Bronchial epithelial cell (primary cell): Measurements from ENCODE around the gene KRTAP5-4. TPM values are rescaled to one million over a fixed set of nuclear protein-coding genes. Genes with fewer than 3 reads are reported as not detected.

Source experiments
- DNase-seq: peaks from one replicate; pipeline ENCODE4 v3.0.0-alpha.2; 2010; ENCODE audit warnings: low read depth
- FAIRE-seq: peaks from 2 replicates; lab custom pipeline; 2011; peaks lifted over from hg19 to GRCh38; lab: Jason Lieb, UNC
- H3K27me3 ChIP-seq: 2 replicates; pipeline ENCODE4 v1.5.1; 2011; ENCODE audit warnings: low read length; ENCODE audit not compliant: control insufficient read depth, insufficient read depth
- H3K36me3 ChIP-seq: 2 replicates; pipeline ENCODE4 v1.5.1; 2011; ENCODE audit warnings: low read length; ENCODE audit not compliant: control insufficient read depth, insufficient read depth
- H3K4me3 ChIP-seq: 2 replicates; pipeline ENCODE4 v1.5.1; 2011; ENCODE audit warnings: mild to moderate bottlenecking, low read depth, low read length, control low read depth
- CTCF ChIP-seq: IDR thresholded peaks from 2 replicates; pipeline ENCODE4 v1.5.1; 2011; ENCODE audit warnings: mild to moderate bottlenecking, moderate library complexity, low read length, control low read depth, inconsistent platforms; ENCODE audit not compliant: insufficient read depth, severe bottlenecking
- total RNA-seq: library from RNA; depleted of rRNA; stranded (reverse); fragments of >200 nt; gene quantifications from 2 replicates; pipeline ENCODE4 v1.2.1, GENCODE V29; 2014

Gene KRTAP5-4
- total RNA-seq, 1 donor from 2014 or later, result not detected

DNA sequence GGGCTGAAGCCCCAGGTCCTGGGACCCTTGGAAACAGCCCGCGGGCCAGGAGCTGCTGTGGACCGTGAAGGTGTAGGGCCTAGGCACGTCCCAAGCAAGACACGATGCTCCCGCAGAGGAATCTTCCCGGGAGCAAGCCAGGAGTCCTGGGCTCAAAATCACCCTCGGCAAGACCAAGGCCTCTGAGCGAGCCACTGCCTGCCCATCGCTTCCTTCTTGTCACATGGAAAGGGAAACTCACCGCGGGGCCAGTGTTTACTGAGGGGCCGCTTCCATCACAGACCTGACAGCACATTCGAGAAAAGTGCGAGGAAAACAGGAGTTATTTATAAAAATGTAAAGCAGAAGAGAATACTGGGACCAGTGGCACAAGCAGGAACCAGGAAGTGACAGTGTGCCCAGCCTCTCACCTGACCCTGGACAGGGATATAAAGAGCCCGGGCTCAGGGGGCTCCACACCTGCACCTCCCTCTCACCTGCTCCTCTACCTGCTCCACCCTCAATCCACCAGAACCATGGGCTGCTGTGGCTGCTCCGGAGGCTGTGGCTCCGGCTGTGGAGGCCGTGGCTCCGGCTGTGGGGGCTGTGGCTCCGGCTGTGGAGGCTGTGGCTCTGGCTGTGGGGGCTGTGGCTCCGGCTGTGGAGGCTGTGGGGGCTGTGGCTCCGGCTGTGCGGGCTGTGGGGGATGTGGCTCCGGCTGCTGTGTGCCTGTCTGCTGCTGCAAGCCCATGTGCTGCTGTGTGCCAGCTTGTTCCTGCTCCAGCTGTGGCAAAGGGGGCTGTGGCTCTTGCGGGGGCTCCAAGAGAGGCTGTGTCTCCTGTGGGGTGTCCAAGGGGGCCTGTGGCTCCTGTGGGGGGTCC, 7.6 kb upstream of the KRTAP5-4 start, which contains the start of gene KRTAP5-5:
KRTAP5-5 (plus strand) TSS at position 450 of the 860 bp plus-strand sequence; CDS start at position 516, 66 bp downstream.
- Histone ChIP-seq H3K27me3 (peaks cover 14% of the 10 kb centered on the region), H3K4me3 (no peak within 1 kb of the TSS), H3K36me3 (no peaks in the 10 kb centered on the region)
- TF ChIP-seq CTCF, result no peak
- no peak for DNase-seq
- FAIRE-seq, result no peak

DNA sequence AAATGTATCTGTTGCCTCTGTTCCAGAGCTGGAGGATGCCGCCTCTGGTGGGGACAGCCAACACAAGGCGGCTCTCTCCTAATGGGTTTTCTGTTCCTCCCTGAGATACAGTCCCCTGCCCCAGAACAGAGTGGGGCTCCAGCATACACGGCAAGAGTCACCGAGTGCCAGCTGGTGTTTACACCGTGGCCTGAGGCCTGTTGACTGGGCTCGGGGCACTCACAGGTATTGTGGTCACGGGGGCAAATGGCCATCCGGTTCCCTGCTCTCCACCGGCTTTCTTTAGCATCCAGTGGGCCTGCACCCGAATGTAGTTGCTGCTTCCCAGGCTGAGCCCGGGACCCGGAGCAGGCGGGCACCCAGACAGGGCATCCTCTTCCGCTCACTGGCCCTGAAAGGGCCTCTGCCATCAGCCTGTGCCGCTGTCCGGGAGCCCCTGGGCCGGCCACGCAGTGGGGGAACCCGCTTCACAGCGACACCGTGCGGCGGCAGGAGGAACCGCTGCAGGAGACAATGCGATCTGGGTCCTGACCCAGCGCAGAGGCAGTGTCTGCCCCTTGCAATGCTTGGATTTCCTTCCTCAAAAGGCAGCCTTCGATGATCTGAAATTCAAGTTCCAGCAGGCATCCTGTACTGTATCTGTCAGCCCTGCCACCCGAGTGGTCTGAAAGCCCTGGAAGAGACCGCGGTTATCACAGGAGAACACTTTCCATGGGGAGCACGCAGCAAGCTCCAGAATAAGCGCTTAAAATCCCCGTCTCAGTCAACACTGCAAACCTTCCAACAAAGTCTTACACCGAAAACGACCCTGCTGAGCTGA, 6.8 kb upstream of the KRTAP5-4 start:
- DNase-seq, result no peak
- H3K27me3 ChIP-seq, result peaks cover 14% of the 10 kb centered on the region
- TF ChIP-seq CTCF, result peak; percentile 92

DNA sequence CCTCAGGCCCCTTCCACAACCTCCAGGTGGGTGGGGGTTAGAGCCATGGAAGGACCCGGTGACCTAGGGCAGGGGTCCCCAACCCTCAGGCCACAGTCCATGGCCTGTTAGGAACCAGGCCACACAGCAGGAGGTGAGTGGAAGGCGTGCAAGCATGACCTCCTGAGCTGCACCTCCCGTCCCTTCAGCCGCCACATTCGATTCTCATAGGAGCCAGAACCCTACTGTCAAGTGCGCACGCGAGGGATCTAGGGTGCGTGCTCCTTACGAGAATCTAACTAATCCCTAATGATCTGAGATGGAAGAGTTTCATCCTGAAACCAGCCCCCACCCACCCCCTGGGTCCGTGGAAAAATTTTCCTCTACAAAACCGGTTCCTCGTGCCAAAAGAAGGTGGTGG, 3.6 kb upstream of the KRTAP5-4 start:
- no peaks in the 10 kb centered on the region for H3K36me3 ChIP-seq
- H3K27me3 ChIP-seq, result peaks cover 12% of the 10 kb centered on the region
- FAIRE-seq, result no peak
- DNase-seq, result no peak
- TF ChIP-seq CTCF, result no peak
- H3K4me3 ChIP-seq, result no peak overlapping the region

More for the DNA sequence above, 6.8 kb upstream of the KRTAP5-4 start:
- no peaks in the 10 kb centered on the region for H3K36me3 ChIP-seq
- FAIRE-seq, result peak; percentile 83
- H3K4me3 ChIP-seq, result no peak overlapping the region

DNA sequence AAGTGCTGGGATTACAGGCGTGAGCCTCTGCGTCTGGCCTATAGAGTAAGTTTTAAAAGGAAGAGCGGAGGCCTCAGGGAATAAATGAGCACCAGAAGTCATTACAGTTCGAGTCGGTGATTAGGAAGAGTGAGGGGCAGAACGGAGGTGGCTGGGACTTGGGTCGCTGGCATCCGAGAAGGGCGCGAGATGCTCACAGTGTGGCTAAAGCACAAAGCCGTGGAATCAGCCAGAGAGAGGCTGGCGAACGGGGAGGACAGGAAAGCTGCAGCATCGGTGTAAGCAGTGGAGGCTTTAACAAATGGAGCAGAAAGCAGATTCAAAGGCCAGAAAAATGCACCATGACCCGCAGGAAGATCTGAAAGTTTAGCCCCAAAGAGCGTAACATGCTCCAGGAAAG, 2.7 kb upstream of the KRTAP5-4 start:
- Histone ChIP-seq H3K27me3 (peaks cover 9% of the 10 kb centered on the region), H3K4me3 (no peak overlapping the region), H3K36me3 (no peaks in the 10 kb centered on the region)
- DNase-seq (no peak), FAIRE-seq (peak; percentile 66)
- no peak for TF ChIP-seq CTCF

- no peak for FAIRE-seq
- DNase-seq, result no peak
- H3K27me3 ChIP-seq, result peaks cover 6% of the 10 kb centered on the region
- TF ChIP-seq CTCF, result no peak
- no peaks in the 10 kb centered on the region for H3K36me3 ChIP-seq
- no peak overlapping the region for H3K4me3 ChIP-seq
These were observed 1.8 kb upstream of the KRTAP5-4 start for GRCh38 chr11:1623716-1624115.
